ENCODE data around the gene LMAN2. TPM values are rescaled to one million over a fixed set of nuclear protein-coding genes. Genes with fewer than 3 reads are reported as not detected.

LMAN2 gene
- total and polyA plus RNA-seq, 3 donors from 2014 or later = 254 to 355 (median 355) TPM

DNA sequence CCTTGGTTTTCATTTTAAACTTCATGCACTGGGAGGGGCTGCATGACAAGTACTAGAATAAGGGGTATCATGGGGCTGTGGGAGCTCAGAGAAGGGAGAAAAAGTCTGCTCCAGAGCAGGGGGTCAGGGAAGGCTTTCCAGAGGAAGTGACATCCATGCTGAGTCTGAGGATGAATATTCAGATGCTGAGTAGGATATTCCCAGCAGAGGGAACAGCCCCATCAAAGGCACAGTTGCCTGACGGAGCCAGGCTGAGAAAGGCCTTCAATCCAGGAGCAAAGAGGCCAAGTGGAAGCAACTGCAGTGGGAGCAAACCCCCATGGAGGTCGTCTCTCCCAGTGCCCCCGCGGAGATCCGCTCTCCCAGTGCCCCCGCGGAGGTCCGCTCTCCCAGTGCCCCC lies 44.6 kb upstream of the LMAN2 start:
- H3K27ac ChIP-seq = no peak overlapping the region
- no peak overlapping the region for H3K4me3 ChIP-seq
- H3K27me3 ChIP-seq = no peaks in the 10 kb centered on the region
- no peaks in the 10 kb centered on the region for H3K9me3 ChIP-seq
- no peaks in the 10 kb centered on the region for H3K4me1 ChIP-seq
- 51 to 65% methylated on average over 6 to 8 of the region's 8 CpGs for WGBS, 2 donors
- no peak for TF ChIP-seq CTCF (IDR thresholded peaks at IDR 0.05)
- intact Hi-C loops (cut with DNase I; ENCODE audit: low total_unique reads) = loop anchor here (10.0 kb wide), 1 partner anchor 109 kb away; the partner anchor contains the start of gene DOK3
- H3K36me3 ChIP-seq (ENCODE audit: low read depth, missing control alignments) = no peaks in the 10 kb centered on the region
- no peak for DNase-seq

DNA sequence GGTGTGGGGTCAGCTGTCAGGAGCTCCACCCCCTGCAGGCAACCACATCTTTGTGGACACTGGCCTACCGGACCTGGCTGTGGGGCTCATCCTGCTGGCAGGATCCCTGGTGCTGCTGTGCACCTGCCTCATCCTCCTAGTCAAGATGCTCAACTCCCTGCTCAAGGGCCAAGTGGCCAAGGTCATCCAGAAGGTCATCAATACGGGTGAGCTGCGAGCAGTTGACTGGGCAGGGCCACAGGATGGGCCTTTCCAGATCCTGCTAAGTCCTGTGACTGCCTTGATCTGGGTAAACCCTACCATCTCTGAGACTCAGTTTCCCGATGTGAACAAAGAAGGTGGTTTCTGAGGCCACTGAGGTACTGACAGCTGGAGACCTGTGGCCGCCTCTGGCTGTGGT lies 42.5 kb upstream of the LMAN2 start:
- no peak for DNase-seq
- Histone ChIP-seq H3K36me3 (ENCODE audit: low read depth, missing control alignments) (no peaks in the 10 kb centered on the region), H3K4me1 (no peaks in the 10 kb centered on the region), H3K9me3 (no peaks in the 10 kb centered on the region), H3K27me3 (no peaks in the 10 kb centered on the region), H3K27ac (no peak overlapping the region), H3K4me3 (no peak overlapping the region)
- no peak for TF ChIP-seq POLR2A (IDR thresholded peaks at IDR 0.05)
- intact Hi-C loops (cut with DNase I; ENCODE audit: low total_unique reads) = loop anchor here (10.0 kb wide), 1 partner anchor 111 kb away; the partner anchor contains the start of gene DOK3
- 77 to 90% methylated on average over 2 to 5 of the region's 5 CpGs for WGBS, 2 donors

DNA sequence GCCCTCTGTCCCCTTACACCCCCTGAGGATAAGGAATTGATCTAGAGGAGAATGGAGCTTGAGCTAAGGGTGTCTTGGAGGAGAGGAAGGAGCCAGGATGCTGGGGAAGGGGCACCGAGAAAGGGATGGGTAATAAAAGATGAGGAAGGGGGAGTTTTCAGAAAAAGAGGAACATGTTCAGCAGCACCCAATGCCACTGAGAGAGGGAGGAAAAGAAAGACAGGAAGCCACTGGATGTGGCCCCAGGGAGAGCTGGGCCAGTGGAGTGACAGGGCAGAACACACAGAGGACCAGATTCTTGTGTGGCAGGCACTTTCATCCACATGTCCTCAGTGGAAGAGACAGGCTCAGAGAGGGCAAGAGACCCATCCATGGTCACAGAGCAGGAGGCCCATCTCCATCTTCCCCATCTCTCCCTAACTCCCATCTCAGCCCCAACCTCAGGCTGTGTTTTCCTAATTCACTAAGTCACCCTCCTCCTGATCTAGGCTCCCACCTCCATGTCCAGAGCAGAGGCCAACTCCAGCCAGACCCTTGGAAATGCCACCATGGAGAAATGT lies 41.8 kb upstream of the LMAN2 start:
- no peaks in the 10 kb centered on the region for H3K4me1 ChIP-seq
- no peak for TF ChIP-seq CTCF (IDR thresholded peaks at IDR 0.05)
- no peak for TF ChIP-seq POLR2A (IDR thresholded peaks at IDR 0.05)
- no peak for DNase-seq
- WGBS, 2 donors = 81 to 86% methylated on average over 1 of the region's 1 CpG
- H3K9me3 ChIP-seq = no peaks in the 10 kb centered on the region
- intact Hi-C loops (cut with DNase I; ENCODE audit: low total_unique reads) = loop anchor here (10.0 kb wide), 1 partner anchor 112 kb away; the partner anchor contains the start of gene DOK3
- H3K36me3 ChIP-seq (ENCODE audit: low read depth, missing control alignments) = no peaks in the 10 kb centered on the region
- H3K4me3 ChIP-seq = no peak overlapping the region
- no peaks in the 10 kb centered on the region for H3K27me3 ChIP-seq
- H3K27ac ChIP-seq = no peak overlapping the region

DNA sequence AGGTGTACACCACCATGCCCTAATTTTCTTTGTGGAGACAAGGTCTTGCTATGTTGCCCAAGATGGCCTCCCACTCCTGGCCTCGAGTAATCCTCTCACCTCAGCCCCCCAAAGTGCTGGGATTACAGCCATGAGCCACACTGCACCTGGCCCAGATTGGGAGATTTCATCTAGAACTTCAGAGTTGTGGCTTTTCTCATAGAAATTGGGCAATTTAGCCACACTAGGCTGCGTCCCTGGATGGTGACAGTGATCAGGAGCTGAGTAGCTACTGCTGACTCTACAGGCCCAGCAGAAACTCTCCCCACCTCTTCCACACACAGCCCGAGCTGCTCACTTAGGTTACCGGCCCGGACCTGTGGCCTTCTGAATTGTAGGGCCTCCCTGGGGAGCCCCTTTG lies 41.3 kb upstream of the LMAN2 start:
- no peak overlapping the region for H3K4me3 ChIP-seq
- no peaks in the 10 kb centered on the region for H3K36me3 ChIP-seq (ENCODE audit: low read depth, missing control alignments)
- H3K27me3 ChIP-seq = no peaks in the 10 kb centered on the region
- 91% methylated on average over 4 to 5 of the region's 5 CpGs for WGBS, 2 donors
- no peak for TF ChIP-seq CTCF (IDR thresholded peaks at IDR 0.05)
- no peak for TF ChIP-seq POLR2A (IDR thresholded peaks at IDR 0.05)
- no peak for DNase-seq
- intact Hi-C loops (cut with DNase I; ENCODE audit: low total_unique reads) = loop anchor here (10.0 kb wide), 1 partner anchor 112 kb away; the partner anchor contains the start of gene DOK3
- H3K9me3 ChIP-seq = no peaks in the 10 kb centered on the region
- no peaks in the 10 kb centered on the region for H3K4me1 ChIP-seq
- H3K27ac ChIP-seq = no peak overlapping the region

DNA sequence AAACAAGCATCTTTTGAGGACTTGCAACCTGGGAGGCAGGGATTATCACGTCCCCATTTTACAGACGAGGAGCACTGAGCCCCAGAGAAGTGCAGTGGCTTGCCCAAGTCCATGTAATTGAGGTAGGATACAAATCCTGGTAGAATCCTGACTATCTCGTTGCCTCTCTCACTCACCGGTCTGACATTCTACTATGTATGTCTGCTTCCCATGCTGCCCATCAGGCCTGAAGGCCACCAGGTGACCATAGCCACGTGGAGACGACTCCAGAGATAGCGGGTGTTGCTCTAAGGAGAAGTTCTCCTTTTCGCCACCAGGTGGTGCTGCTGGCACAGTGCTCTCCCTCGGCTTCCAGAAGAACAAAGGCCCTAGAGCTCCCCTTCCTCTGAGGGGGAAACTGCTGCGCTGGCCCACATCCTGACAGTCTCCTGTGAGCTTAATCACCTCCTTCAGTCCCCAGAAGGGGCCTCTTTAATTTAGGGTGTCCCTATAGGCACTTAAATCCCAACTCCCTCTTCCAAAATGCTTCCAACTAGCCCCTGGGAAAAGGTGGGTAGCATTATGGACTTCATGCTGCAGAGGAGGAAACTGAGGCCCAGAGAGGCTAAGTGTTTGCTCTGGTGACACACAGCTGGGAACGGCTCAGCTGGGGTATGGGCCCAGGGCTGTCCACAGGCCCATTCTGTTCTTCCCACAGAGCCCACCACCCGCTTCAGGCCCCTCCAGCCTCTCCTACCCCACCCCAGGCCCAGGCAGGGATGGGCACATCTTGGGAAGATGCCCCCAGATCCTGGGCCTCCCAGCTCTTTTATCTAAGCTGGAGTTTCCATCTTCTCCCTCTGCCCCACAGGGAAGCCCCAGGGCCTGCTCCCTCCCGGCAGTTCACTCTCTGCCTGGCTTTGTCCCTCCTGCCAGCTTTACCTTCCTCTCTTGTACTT lies 39.2 kb upstream of the LMAN2 start:
- Histone ChIP-seq H3K9me3 (no peaks in the 10 kb centered on the region), H3K36me3 (ENCODE audit: low read depth, missing control alignments) (no peaks in the 10 kb centered on the region), H3K4me1 (no peaks in the 10 kb centered on the region), H3K27me3 (no peaks in the 10 kb centered on the region), H3K27ac (no peak overlapping the region), H3K4me3 (no peak overlapping the region)
- WGBS, 2 donors = 29 to 44% methylated on average over 12 to 13 of the region's 13 CpGs
- DNase-seq = peak; percentile 92
- peak; percentile 96 to 98 (median 96) for TF ChIP-seq CTCF (IDR thresholded peaks at IDR 0.05)
- no peak for TF ChIP-seq POLR2A (IDR thresholded peaks at IDR 0.05)
- intact Hi-C loops (cut with DNase I; ENCODE audit: low total_unique reads) = loop anchor here (10.0 kb wide), 1 partner anchor 114 kb away; the partner anchor contains the start of gene DOK3
